ENCODE measurements around the gene SLC30A3. TPM values are rescaled to one million over a fixed set of nuclear protein-coding genes. Genes with fewer than 3 reads are reported as not detected.

Gene SLC30A3
- total RNA-seq, 2 experiments from 2014 or later = 0.23 to 0.59 TPM

DNA sequence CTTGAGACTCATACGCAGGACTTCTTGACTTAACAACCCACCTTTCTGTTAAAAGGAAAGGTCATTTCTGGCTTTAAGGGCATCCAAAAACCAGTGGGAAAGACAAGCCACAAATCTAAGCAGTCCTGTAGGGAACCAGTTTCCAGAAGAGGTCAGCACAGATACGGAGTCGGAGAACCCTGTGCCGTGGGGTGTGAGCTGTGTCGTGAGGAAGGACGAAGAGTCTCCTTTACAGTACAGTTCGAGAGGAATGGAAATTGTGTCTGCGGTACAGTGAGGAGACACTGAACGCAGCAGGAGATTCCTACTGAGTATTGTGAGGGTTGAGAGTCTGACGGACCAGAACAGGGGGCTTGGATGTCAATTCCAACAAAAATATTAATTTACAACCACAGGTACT is 17.7 kb downstream of the SLC30A3 start:
- POLR2A ChIA-PET = no interaction called here
- CTCF ChIA-PET = no interaction called here

DNA sequence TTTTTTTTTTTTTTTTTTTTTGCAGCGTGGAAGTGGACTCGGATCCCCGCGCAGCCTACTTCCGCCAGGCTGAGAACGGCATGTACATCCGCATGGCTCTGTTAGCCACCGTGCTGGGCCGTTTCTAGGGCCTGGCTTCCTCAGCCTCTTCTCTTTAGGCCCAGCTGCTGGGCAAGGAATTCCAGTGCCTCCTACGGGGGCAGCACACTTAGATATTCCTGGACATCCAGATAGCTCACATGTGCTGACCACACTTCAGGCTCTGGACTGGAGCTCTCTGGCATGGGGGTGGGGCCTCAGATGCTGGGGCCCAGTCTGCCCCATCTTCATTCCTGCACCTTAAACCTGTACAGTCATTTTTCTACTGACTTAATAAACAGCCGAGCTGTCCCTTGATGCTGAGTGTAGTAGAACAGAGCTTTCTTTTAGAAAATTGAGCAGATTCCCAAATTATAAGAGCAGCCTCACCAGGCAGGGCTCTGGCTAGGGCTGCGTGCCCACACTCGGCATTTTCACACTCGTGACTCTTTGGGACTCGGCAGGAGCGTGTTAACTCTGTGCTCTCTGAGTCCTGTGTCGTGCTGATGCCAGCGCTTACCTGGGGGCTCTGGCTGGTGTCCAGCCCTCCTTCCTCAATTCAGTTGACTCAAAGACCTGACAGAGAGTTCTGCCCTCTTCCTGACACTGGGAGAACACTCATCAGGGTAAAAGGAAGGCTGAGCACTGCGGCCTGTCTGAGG is 19.3 kb downstream of the SLC30A3 start:
- ChIA-PET POLR2A (no interaction called here), CTCF (interaction anchor here (0.7 kb wide), 1 partner anchor 11 kb away, joined by 4 read pairs; no protein-coding TSS in a partner anchor)

DNA sequence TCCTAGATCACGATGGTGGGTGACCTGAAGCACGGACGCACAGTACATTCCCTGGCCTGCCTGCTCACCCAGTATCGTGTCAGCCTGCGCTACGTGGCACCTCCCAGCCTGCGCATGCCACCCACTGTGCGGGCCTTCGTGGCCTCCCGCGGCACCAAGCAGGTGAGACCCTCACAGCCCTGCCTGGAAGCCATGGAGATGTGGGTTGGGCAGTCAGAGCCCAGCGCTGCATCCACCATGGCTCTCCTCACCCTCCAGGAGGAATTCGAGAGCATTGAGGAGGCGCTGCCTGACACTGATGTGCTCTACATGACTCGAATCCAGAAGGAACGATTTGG is 20.3 kb downstream of the SLC30A3 start:
- POLR2A ChIA-PET = no interaction called here
- CTCF ChIA-PET = interaction anchor here (0.7 to 2.9 kb wide), 2 partner anchors 8 to 12 kb away, joined by 4 to 11 read pairs; no protein-coding TSS in a partner anchor

DNA sequence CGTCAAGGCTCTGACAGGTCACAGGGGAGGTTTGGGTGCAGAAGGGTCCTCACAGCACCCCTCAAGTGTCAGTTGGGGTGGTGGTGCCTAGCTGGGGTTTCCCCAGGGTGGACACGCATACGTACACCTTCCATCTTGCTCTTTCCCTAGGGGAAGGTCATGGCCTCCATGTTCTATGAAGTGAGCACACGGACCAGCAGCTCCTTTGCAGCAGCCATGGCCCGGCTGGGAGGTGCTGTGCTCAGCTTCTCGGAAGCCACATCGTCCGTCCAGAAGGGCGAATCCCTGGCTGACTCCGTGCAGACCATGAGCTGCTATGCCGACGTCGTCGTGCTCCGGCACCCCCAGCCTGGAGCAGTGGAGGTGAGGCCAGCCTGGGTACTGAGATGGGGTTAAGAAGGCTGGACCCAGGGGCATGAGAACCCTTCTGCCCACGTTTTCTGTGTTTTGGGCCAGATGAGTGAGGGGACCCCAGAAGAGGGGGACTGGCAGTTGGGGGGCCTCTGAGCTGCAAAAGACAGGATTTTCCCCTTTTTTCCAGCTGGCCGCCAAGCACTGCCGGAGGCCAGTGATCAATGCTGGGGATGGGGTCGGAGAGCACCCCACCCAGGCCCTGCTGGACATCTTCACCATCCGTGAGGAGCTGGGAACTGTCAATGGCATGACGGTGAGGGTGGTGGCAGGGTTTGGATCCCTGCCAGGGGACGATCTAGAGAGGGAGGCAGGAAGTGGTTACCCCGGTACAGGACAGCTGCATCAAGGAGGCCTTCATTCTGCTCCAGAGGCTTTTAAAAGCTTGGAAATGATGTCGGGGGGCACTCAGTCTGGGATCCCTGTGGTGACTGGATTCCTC is 20.9 kb downstream of the SLC30A3 start:
- CTCF ChIA-PET = interaction anchor here (1.0 to 2.9 kb wide), 4 partner anchors 9 to 38 kb away, joined by 3 to 11 read pairs (median 5); no protein-coding TSS in a partner anchor
- POLR2A ChIA-PET = interaction anchor here (0.7 kb wide), 1 partner anchor 348 kb away, joined by 3 read pairs; no protein-coding TSS in a partner anchor

DNA sequence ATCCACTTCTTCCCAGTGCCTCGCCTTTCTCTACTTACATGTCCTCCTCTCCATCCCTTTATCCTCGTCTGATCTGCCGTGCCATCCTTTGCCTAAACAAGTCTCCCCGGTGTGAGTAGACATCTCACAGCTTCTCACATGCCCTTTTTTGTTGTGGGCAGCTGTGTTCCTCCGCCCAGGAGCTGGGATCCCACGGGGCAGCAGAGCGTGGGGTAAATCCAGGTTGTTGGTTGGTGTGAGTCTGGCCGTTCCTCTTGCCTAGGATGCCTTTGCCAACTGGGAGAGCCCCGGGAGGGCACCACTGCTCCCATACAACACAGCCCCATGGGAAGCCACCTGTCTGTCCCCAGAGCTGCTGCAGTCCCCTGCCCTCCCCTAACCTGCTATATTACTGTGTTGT is 22.4 kb downstream of the SLC30A3 start:
- ChIA-PET CTCF (interaction anchor here (1.0 to 2.9 kb wide), 3 partner anchors 8 to 22 kb away, joined by 3 to 11 read pairs (median 6); no protein-coding TSS in a partner anchor), POLR2A (interaction anchor here (0.6 kb wide), 1 partner anchor 11 kb away, joined by 3 read pairs; no protein-coding TSS in a partner anchor)

DNA sequence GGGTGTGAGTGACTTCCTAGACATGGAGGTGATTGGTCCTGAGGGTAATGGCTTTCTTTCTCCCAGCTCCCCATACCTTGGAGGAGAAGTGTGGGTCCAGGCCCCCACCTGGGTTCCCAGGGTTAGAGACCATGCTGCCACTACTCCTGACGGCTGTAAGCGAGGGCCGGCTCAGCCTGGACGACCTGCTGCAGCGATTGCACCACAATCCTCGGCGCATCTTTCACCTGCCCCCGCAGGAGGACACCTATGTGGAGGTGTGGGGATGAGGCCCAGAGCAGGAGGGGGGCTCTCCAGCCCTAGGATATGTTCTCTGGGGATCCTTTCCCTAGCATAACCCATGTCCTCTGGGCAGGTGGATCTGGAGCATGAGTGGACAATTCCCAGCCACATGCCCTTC is 23.9 kb downstream of the SLC30A3 start:
- ChIA-PET POLR2A (no interaction called here), CTCF (no interaction called here)

DNA sequence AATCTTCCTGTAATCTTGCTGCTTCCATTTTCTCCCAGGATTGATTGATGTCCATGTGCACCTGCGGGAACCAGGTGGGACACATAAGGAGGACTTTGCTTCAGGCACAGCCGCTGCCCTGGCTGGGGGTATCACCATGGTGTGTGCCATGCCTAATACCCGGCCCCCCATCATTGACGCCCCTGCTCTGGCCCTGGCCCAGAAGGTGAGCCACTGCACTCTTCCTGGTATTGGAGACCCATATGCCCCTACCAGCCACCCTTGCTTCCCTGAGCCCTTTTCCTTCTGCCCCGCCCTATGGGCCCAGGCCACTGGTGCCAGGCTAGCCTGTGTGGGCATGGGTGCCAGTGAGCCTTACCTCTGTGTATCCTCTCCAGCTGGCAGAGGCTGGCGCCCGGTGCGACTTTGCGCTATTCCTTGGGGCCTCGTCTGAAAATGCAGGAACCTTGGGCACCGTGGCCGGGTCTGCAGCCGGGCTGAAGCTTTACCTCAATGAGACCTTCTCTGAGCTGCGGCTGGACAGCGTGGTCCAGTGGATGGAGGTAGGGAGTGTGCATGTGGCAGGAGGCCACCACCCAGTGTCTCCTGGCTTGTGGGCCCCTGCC is 25.4 kb downstream of the SLC30A3 start:
- POLR2A ChIA-PET = no interaction called here
- CTCF ChIA-PET = interaction anchor here (0.6 kb wide), 1 partner anchor 35 kb away, joined by 5 read pairs; no protein-coding TSS in a partner anchor

DNA sequence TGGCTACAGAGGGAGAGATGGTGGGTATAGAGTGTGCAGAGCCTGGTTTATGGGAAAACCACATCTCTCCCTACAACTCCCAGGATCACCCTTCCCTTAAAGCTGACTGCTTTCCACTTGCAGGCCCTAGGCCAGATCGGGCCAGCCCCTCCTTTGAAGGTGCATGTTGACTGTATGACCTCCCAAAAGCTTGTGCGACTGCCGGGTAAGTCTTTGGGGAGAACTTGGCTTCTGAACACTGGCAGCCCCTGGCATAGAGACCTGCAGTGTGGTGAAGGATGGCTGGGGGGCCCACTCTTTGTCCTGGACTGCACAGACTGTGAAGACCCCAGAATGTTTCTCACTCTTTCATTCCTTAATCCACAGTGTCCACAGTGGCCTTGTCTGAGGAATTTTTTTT is 26.2 kb downstream of the SLC30A3 start:
- POLR2A ChIA-PET = no interaction called here
- CTCF ChIA-PET = interaction anchor here (0.7 kb wide), 1 partner anchor 1799 kb away, joined by 3 read pairs; no protein-coding TSS in a partner anchor

DNA sequence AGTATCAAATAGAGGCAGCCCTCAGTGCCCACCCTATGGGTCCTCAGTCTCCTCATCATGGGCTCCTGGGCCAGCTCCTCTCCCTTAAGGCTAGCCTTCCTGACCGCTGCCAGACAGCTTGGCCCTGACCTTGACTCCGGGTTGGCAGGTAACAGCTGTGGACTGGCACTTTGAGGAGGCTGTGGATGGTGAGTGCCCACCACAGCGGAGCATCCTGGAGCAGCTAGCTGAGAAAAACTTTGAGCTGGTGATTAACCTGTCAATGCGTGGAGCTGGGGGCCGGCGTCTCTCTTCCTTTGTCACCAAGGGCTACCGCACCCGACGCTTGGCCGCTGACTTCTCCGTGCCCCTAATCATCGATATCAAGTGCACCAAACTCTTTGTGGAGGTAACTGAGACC is 26.7 kb downstream of the SLC30A3 start:
- POLR2A ChIA-PET = no interaction called here
- CTCF ChIA-PET = interaction anchor here (0.7 kb wide), 1 partner anchor 1800 kb away, joined by 3 read pairs; no protein-coding TSS in a partner anchor

DNA sequence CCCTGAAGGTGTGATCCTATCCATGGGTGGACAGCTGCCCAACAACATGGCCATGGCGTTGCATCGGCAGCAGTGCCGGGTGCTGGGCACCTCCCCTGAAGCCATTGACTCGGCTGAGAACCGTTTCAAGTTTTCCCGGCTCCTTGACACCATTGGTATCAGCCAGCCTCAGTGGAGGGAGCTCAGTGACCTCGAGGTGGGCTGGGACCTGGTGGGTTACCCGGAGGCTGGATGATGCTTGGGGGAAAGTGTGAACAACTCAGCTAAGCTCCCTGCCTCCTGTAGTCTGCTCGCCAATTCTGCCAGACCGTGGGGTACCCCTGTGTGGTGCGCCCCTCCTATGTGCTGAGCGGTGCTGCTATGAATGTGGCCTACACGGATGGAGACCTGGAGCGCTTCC is 29.5 kb downstream of the SLC30A3 start:
- CTCF ChIA-PET = interaction anchor here (0.5 to 1.8 kb wide), 4 partner anchors 8 to 125 kb away, joined by 3 to 6 read pairs (median 4); no protein-coding TSS in a partner anchor
- POLR2A ChIA-PET = no interaction called here

DNA sequence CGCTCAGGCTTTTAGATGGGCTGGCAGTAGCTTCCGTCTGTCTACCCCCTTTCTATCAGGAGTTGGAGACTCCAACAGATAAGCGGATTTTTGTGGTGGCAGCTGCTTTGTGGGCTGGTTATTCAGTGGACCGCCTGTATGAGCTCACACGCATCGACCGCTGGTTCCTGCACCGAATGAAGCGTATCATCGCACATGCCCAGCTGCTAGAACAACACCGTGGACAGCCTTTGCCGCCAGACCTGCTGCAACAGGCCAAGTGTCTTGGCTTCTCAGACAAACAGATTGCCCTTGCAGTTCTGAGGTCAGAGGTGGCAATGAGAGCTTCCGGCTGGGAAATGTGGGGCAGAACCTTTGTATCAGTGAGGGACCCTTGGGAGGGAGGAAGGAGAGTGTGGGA is 30.9 kb downstream of the SLC30A3 start:
- ChIA-PET POLR2A (interaction anchor here (1.1 to 1.5 kb wide), 2 partner anchors 15 to 16 kb away, joined by 3 read pairs; partner anchors contain the start of gene CAD), CTCF (interaction anchor here (1.6 to 1.8 kb wide), 2 partner anchors 9 to 71 kb away, joined by 3 to 6 read pairs; no protein-coding TSS in a partner anchor)

DNA sequence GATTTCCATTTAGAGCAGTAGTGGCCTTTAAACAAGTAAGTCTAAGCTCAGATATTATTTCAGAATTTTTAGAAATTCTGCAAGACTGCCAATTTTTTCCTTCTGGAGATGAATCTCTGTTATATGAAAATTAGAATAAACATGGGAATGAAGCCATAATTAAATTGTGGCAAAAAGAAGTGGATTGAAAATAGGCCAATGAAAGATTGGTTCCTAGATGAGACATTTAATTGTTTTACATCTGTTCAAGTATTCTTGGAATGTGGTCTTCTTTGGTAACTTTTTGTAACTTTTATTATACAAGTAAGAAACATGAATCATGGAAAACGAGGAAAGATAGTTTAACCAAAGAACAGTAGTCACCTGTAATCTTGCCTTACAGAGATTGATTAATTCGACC is 35.3 kb downstream of the SLC30A3 start:
- ChIA-PET CTCF (no interaction called here), POLR2A (no interaction called here)

DNA sequence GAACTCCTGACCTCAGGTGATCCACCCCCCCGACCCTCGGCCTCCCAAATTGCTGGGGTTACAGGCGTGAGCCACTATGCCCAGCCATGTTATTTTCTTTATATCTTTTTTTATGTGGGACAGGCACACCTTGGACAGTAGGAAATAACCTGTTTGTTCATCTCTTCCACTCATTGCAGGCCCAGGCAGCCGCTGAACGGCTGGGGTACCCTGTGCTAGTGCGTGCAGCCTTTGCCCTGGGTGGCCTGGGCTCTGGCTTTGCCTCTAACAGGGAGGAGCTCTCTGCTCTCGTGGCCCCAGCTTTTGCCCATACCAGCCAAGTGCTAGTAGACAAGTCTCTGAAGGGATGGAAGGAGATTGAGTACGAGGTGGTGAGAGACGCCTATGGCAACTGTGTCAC is 37.3 kb downstream of the SLC30A3 start:
- ChIA-PET CTCF (interaction anchor here (1.4 kb wide), 2 partner anchors 23 to 78 kb away, joined by 4 to 5 read pairs; no protein-coding TSS in a partner anchor), POLR2A (interaction anchor here (0.8 kb wide), 1 partner anchor 14 kb away, joined by 3 read pairs; no protein-coding TSS in a partner anchor)

DNA sequence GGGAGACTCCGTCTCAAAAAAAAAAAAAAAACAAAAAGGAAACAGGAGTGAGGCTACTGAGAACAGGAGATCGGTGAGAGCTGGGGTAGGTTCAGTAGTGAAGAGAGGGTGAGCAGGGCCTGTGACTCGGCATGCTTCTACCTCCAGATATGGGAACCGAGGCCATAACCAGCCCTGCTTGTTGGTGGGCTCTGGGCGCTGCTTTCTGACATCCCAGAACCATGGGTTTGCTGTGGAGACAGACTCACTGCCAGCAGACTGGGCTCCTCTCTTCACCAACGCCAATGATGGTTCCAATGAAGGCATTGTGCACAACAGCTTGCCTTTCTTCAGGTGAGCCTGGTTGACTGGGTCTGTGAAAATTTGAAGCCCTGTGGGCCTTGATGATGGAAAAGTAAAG is 39.4 kb downstream of the SLC30A3 start:
- ChIA-PET CTCF (interaction anchor here (1.5 kb wide), 1 partner anchor 56 kb away, joined by 6 read pairs; no protein-coding TSS in a partner anchor), POLR2A (no interaction called here)

DNA sequence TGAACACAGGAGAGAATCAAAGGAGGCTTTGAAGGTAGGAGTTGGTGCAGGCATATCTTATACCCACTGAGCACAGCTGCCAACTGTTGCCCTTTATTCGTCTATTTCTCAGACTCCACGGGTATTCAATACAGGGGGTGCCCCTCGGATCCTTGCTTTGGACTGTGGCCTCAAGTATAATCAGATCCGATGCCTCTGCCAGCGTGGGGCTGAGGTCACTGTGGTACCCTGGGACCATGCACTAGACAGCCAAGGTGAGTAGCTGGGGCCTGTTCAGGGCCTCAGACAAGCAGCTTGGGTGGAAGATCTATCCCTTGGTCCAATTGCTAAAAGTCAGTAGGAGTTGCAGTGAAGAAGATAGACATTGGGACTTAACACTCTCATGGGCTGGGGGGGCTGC is 40.4 kb downstream of the SLC30A3 start:
- ChIA-PET POLR2A (no interaction called here), CTCF (interaction anchor here (1.0 to 1.5 kb wide), 2 partner anchors 35 to 43 kb away, joined by 3 to 5 read pairs; no protein-coding TSS in a partner anchor)

DNA sequence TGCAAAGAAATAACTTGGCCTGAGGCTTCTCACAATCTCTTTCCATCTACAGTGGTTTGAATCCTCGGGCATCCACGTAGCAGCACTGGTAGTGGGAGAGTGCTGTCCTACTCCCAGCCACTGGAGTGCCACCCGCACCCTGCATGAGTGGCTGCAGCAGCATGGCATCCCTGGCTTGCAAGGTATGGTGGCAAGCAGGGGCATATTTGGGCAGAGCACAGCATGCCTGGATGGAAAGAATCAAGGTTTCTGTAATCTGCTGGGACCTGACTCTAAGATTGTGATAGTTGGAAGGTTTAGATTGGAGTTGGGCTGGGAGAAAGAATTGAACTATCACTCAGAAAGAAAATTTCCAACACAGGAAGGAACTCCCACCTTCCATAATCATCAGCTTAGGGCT is 41.7 kb downstream of the SLC30A3 start:
- CTCF ChIA-PET = no interaction called here
- POLR2A ChIA-PET = no interaction called here

DNA sequence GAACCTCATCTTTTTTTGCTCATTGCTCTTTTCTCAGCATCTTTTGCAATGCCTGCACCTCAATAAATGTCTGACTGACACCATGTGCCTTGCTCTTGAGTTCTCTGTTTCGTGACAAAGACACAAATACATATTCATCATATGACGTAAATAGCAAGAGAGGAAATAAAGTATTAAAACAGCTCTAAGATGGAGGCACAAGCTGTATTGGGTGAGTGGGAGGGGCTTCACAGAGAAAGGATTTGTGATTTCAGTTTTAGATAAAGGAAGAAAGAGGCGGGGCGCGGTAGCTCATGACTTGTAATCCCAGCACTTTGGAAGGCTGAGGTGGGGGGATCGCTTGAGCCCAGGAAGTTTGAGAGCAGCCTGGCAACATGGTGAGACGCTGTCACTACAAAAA is 42.8 kb downstream of the SLC30A3 start:
- CTCF ChIA-PET = interaction anchor here (0.5 to 1.6 kb wide), 2 partner anchors 83 to 162 kb away, joined by 3 to 5 read pairs; no protein-coding TSS in a partner anchor
- POLR2A ChIA-PET = interaction anchor here (1.3 kb wide), 1 partner anchor 9 kb away, joined by 3 read pairs; no protein-coding TSS in a partner anchor

DNA sequence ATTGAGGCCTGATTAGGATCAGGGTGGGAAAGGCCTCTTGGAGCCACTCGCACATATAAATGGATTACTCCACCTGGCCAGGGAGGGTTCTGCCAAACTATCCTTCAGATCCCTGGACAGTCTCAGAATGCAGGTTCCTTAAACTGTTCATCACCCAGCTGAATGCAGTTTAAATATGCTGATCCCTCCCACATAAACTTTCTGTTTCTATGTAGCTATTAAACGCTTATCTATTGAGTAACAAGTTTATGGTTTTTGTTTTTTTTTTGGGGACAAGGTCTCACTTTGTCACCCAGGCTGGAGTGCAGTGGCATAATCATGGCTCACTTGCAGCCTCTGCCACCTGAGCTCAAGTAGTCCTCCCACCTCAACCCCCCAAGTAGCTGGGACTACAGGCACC is 43.8 kb downstream of the SLC30A3 start:
- POLR2A ChIA-PET = no interaction called here
- CTCF ChIA-PET = interaction anchor here (1.6 kb wide), 1 partner anchor 84 kb away, joined by 5 read pairs; no protein-coding TSS in a partner anchor

DNA sequence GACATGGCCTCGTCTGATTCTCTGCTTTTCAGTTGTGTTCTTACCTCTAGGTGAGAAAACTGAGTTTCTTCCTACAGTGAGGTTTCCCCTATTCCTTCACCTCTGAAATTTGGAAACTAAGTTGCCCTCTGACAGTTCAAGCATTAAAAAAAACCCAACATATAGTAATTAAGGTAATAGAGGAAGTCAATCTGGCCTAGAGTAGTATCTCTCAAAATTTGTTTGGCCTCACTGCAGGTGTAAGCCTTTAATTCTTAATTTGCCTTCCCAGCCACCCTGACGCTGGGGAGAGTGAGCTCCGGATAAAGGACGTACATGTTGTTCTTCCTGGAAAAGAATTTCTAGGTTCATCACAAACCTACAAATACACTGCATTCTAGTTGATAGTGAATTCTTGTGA is 44.2 kb downstream of the SLC30A3 start:
- POLR2A ChIA-PET = interaction anchor here (0.6 kb wide), 1 partner anchor 47 kb away, joined by 3 read pairs; no protein-coding TSS in a partner anchor

More for the DNA sequence above, 44.2 kb downstream of the SLC30A3 start:
- CTCF ChIA-PET = no interaction called here

All from activated CD8-positive, alpha-beta memory T cell treated with anti-CD3 and anti-CD28 coated beads for 36 hours (primary cell).